Gastroesophageal sphincter (tissue), 4 donors: ENCODE data around the gene SLC6A1. TPM values are rescaled to one million over a fixed set of nuclear protein-coding genes. Genes with fewer than 3 reads are reported as not detected.

ENCODE experiments used
- ATAC-seq: fragments of 150-250 bp; one replicate; pipeline ENCODE4 v1.9.1; 2016; ENCODE audit warnings: mild to moderate bottlenecking, moderate library complexity
- H3K27ac ChIP-seq, 4 donors: fragments of 200-600 bp; sonication (generic) in 3 of 4; 1 replicate in 3 of 4; 2 replicates in 1 of 4; pipeline ENCODE4 v1.5.1; 2016 to 2019
- H3K27me3 ChIP-seq: fragments of 200-600 bp; sonication (generic); one replicate; pipeline ENCODE4 v1.5.1; 2019
- H3K36me3 ChIP-seq, 2 donors: fragments of 200-600 bp; sonication (generic); one replicate each; pipeline ENCODE4 v1.5.1; 2019; ENCODE audit warnings: control low read depth in 1 of 2
- H3K4me1 ChIP-seq, 3 donors: fragments of 200-600 bp; sonication (generic); 1 replicate in 2 of 3; 2 replicates in 1 of 3; pipeline ENCODE4 v1.5.1; 2016 to 2019; ENCODE audit warnings: control low read depth in 2 of 3
- H3K4me3 ChIP-seq, 2 donors: fragments of 200-600 bp; sonication (generic); one replicate each; pipeline ENCODE4 v1.5.1; 2019; ENCODE audit warnings: mild to moderate bottlenecking in 1 of 2, moderate library complexity in 1 of 2
- H3K9me3 ChIP-seq, 3 donors: fragments of 200-600 bp; sonication (generic); one replicate each; pipeline ENCODE4 v1.5.1; 2017 to 2019; ENCODE audit warnings: control low read depth in 2 of 3
- EP300 ChIP-seq: sonication (generic); formaldehyde crosslinking; IDR thresholded peaks from one replicate; pipeline ENCODE4 v1.6.1; 2017; ENCODE audit warnings: antibody characterized with exemption, mild to moderate bottlenecking
- POLR2A ChIP-seq, 2 donors: fragments of 450-650 bp; IDR thresholded peaks; one replicate each; pipeline ENCODE4 v1.6.1; 2017; ENCODE audit warnings: antibody characterized with exemption in 2 of 2, mild to moderate bottlenecking in 2 of 2, moderate library complexity in 1 of 2
- POLR2AphosphoS5 ChIP-seq: sonication (generic); formaldehyde crosslinking; IDR thresholded peaks from one replicate; pipeline ENCODE4 v1.6.1; 2017; ENCODE audit warnings: antibody characterized with exemption
- WGBS, 2 donors: methylation state at CpG; one replicate each; pipeline ENCODE4 v1.1.5; 2018; ENCODE audit warnings: low coverage in 1 of 2; 5-methylcytosine and 5-hydroxymethylcytosine counted together
- total RNA-seq, 4 donors: library from RNA; depleted of rRNA; stranded (reverse); fragments of >200 nt; gene quantifications; one replicate each; pipeline ENCODE4 v1.1.0, GENCODE V29; 2016
- TF ChIP-seq, protein P1 (sequence below), 4 experiments: fragments of 200-600 bp in 2 of 4; fragments of 450-650 bp in 2 of 4; sonication (generic) in 1 of 4; IDR thresholded peaks; one replicate each; pipeline ENCODE4 v1.5.1; 2017 to 2019; ENCODE audit warnings: antibody characterized with exemption in 4 of 4, mild to moderate bottlenecking in 2 of 4, moderate library complexity in 2 of 4

SLC6A1 gene
- total RNA-seq, 4 donors from 2014 or later: 0.62 to 2.5 (median 0.67) TPM; not detected in 1

DNA sequence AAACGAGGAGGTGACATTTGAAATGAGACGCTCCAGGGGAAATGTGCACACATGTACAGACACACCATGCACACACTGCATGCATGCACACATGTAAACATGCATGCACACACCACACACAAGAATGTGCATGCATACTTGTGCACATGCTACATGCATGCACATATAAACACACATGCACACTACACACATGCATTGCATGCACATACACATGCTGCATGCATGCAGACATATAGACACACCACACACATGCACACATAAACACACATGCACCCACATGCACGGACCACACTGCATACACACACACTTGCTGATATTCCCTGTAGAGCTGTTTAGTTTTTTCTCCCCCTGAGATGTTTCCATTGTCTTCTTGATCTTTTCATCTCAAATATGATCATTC lies 37.8 kb upstream of the SLC6A1 start:
- H3K4me3 ChIP-seq: no peak overlapping the region
- 75 to 76% methylated on average over 1 to 2 of the region's 3 CpGs for WGBS, 2 donors
- no peaks in the 10 kb centered on the region for H3K36me3 ChIP-seq
- peaks cover 0 to 19% (median 0%) of the 10 kb centered on the region in 3 donors for H3K4me1 ChIP-seq
- TF ChIP-seq EP300 (no peak), POLR2A (IDR thresholded peaks at IDR 0.05) (no peak), POLR2AphosphoS5 (no peak)
- TF ChIP-seq, protein P1, sequence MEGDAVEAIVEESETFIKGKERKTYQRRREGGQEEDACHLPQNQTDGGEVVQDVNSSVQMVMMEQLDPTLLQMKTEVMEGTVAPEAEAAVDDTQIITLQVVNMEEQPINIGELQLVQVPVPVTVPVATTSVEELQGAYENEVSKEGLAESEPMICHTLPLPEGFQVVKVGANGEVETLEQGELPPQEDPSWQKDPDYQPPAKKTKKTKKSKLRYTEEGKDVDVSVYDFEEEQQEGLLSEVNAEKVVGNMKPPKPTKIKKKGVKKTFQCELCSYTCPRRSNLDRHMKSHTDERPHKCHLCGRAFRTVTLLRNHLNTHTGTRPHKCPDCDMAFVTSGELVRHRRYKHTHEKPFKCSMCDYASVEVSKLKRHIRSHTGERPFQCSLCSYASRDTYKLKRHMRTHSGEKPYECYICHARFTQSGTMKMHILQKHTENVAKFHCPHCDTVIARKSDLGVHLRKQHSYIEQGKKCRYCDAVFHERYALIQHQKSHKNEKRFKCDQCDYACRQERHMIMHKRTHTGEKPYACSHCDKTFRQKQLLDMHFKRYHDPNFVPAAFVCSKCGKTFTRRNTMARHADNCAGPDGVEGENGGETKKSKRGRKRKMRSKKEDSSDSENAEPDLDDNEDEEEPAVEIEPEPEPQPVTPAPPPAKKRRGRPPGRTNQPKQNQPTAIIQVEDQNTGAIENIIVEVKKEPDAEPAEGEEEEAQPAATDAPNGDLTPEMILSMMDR (IDR thresholded peaks at IDR 0.05): no peak
- H3K27ac ChIP-seq: no peak overlapping the region
- H3K9me3 ChIP-seq: no peaks in the 10 kb centered on the region
- no peak for ATAC-seq
- peaks cover 43% of the 10 kb centered on the region for H3K27me3 ChIP-seq

DNA sequence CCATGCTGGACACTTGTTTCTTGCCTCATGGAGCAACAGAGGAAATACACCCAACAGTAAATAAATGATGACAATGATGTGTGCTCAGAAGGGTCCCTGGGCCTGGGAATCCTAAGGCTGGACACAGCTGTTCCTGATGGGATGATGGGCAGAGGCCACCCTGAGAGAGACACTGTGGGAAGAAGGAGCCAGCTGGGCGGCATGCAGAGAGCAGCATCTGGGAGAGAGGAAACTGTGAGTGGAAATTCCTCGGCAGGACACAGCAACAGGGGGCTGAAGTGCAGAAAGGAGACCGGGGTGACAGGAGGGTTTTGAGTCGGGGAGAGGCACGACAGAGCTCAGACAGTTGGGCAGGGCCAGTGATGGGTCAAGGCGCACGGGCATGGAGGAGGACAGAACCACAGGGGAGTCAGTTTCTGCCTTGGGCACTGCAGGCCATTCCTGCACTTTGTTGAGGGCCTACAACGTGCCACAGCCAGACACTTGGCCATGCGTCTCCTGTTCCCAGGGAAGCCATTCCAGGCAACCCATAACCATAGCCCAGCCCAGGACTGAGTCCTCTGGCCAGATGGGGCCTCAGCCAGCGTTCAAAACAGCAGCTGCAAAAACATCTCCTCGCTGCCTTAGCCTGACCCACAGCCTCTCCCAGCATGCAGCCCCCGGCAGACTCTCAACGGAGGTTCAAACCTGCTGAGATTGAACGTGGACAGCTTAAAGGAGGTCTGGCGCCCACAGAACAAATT lies 36.7 kb upstream of the SLC6A1 start:
- WGBS, 2 donors: 56 to 62% methylated on average over 5 to 10 of the region's 15 CpGs
- H3K4me1 ChIP-seq: peaks cover 0 to 19% (median 0%) of the 10 kb centered on the region in 3 donors
- peak overlapping the region in 1 of 4 donors; percentile 19 for H3K27ac ChIP-seq
- H3K4me3 ChIP-seq: no peak overlapping the region
- H3K27me3 ChIP-seq: peaks cover 46% of the 10 kb centered on the region
- no peaks in the 10 kb centered on the region for H3K9me3 ChIP-seq
- no peak for TF ChIP-seq POLR2A (IDR thresholded peaks at IDR 0.05)
- TF ChIP-seq, protein P1 (IDR thresholded peaks at IDR 0.05): no peak
- TF ChIP-seq EP300: no peak
- TF ChIP-seq POLR2AphosphoS5: no peak
- peak; percentile 32 for ATAC-seq
- H3K36me3 ChIP-seq: no peaks in the 10 kb centered on the region

DNA sequence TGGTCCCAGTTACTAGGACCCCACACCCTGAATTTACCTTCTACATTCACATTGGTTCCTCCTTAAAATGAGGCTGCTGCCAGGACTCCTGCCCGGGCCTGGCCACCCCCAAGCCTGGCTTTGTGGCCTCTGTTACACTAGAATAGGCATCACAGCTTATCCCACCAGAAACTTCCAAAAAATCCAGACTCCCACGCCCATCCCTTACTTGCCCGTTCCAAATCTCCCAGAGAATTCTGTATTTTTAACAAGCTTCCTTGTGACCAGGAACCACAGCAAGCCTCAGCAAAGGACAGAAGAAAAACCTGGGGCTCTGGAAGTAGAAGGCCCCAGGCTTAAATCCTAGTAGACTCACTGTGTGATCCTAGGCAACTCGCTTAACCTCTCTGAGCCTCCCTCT lies 36.0 kb upstream of the SLC6A1 start:
- H3K4me1 ChIP-seq: peaks cover 0 to 19% (median 0%) of the 10 kb centered on the region in 3 donors
- peaks cover 43% of the 10 kb centered on the region for H3K27me3 ChIP-seq
- ATAC-seq: no peak
- 64 to 81% methylated on average over 2 to 4 of the region's 4 CpGs for WGBS, 2 donors
- H3K9me3 ChIP-seq: no peaks in the 10 kb centered on the region
- no peaks in the 10 kb centered on the region for H3K36me3 ChIP-seq
- H3K4me3 ChIP-seq: no peak overlapping the region
- H3K27ac ChIP-seq: peak overlapping the region in 1 of 4 donors; percentile 19
- TF ChIP-seq POLR2AphosphoS5 (no peak), EP300 (no peak), POLR2A (IDR thresholded peaks at IDR 0.05) (no peak)
- TF ChIP-seq, protein P1 (IDR thresholded peaks at IDR 0.05): no peak

DNA sequence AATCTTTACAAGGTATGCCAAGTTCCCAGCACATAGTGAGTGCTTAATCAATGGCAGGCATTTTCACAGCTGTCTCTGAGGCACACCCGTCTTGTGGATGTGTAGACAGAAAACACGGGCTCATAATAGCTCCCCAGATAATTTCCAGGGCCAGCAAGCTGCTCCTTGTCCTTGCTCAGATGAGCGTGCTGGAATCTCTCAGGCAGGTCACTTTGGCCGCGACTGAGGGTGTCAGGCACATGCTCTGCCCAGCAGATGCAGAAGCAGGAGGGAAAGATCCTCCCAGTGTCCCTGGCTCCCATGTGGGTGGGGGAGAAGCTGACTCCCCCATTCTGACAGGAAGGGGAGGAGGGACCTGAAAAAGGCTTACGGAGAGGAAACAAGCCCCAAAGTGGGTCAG lies 35.6 kb upstream of the SLC6A1 start:
- ATAC-seq: no peak
- 20 to 69% methylated on average over 1 to 2 of the region's 6 CpGs for WGBS, 2 donors
- peak overlapping the region in 1 of 4 donors; percentile 19 for H3K27ac ChIP-seq

More for the DNA sequence above, 35.6 kb upstream of the SLC6A1 start:
- no peaks in the 10 kb centered on the region for H3K36me3 ChIP-seq
- H3K9me3 ChIP-seq: no peaks in the 10 kb centered on the region
- H3K4me1 ChIP-seq: peaks cover 0 to 19% (median 0%) of the 10 kb centered on the region in 3 donors
- TF ChIP-seq, protein P1 (IDR thresholded peaks at IDR 0.05): no peak
- TF ChIP-seq EP300: no peak
- TF ChIP-seq POLR2AphosphoS5: no peak
- TF ChIP-seq POLR2A (IDR thresholded peaks at IDR 0.05): no peak
- peaks cover 43% of the 10 kb centered on the region for H3K27me3 ChIP-seq
- no peak overlapping the region for H3K4me3 ChIP-seq
